CD4-positive, alpha-beta T cell (primary cell): ENCODE results near the gene MYO1E. TPM values are rescaled to one million over a fixed set of nuclear protein-coding genes. Genes with fewer than 3 reads are reported as not detected.

ENCODE experiments used
- ATAC-seq: fragments of 200-7000 bp; cut with Tn5 transposase; one replicate; pipeline ENCODE4 v1.10.0; 2022; ENCODE audit warnings: mild to moderate bottlenecking; ENCODE audit not compliant: poor library complexity
- CTCF ChIA-PET: fragments of 350-600 bp; sonication (Branson Sonifier 250); formaldehyde crosslinking; loops from one replicate; lab custom pipeline; 2021; ENCODE audit warnings: antibody characterized with exemption, inconsistent platforms; lab: Charles Lee
- POLR2A ChIA-PET: fragments of 350-600 bp; sonication (Branson Sonifier 250); formaldehyde crosslinking; loops from one replicate; lab custom pipeline; 2021; ENCODE audit warnings: antibody characterized with exemption, inconsistent platforms; lab: Charles Lee
- DNase-seq, 14 experiments: peaks; one replicate each; pipeline ENCODE4 v3.0.0-alpha.2; 2013 to 2020; ENCODE audit warnings: mixed read lengths in 2 of 14
- H3K27ac ChIP-seq, 2 donors: one replicate each; pipeline versions ENCODE4 v1.5.1 to v1.7.0; 2013; ENCODE audit warnings: low read length in 2 of 2, low read depth in 1 of 2, mild to moderate bottlenecking in 1 of 2
- H3K27me3 ChIP-seq, 2 experiments: 1 replicate in 1 of 2; 2 replicates in 1 of 2; pipeline versions ENCODE4 v1.6.1 to v1.7.0; 2013; ENCODE audit warnings: low read length in 2 of 2, control low read depth in 1 of 2, mild to moderate bottlenecking in 1 of 2, moderate library complexity in 1 of 2; ENCODE audit not compliant: insufficient read depth in 2 of 2, control insufficient read depth in 1 of 2
- H3K36me3 ChIP-seq: one replicate; pipeline ENCODE4 v1.6.1; 2013; ENCODE audit warnings: low read length, control low read depth; ENCODE audit not compliant: insufficient read depth
- H3K4me1 ChIP-seq: one replicate; pipeline ENCODE4 v1.6.1; 2013; ENCODE audit warnings: low read length, control low read depth; ENCODE audit not compliant: insufficient read depth
- H3K4me3 ChIP-seq: one replicate; pipeline ENCODE4 v1.5.1; 2013; ENCODE audit warnings: mild to moderate bottlenecking, low read length, moderate library complexity
- H3K9me3 ChIP-seq, 2 experiments: 1 replicate in 1 of 2; 2 replicates in 1 of 2; pipeline versions ENCODE4 v1.6.1 to v1.7.0; 2013; ENCODE audit warnings: low read length in 2 of 2, mild to moderate bottlenecking in 2 of 2, control low read depth in 1 of 2, moderate library complexity in 1 of 2; ENCODE audit not compliant: control insufficient read depth in 1 of 2, insufficient read depth in 1 of 2
- H3K27ac Mint-ChIP-seq: one replicate; pipeline ENCODE4 v1.8.0; 2020; ENCODE audit warnings: mixed read lengths
- H3K27me3 Mint-ChIP-seq: one replicate; pipeline ENCODE4 v1.8.0; 2021; ENCODE audit warnings: mixed read lengths
- H3K36me3 Mint-ChIP-seq: one replicate; pipeline ENCODE4 v1.8.0; 2021; ENCODE audit warnings: low read depth, mixed read lengths
- H3K4me1 Mint-ChIP-seq: one replicate; pipeline ENCODE4 v1.8.0; 2021; ENCODE audit warnings: low read depth, mixed read lengths
- H3K4me3 Mint-ChIP-seq: one replicate; pipeline ENCODE4 v1.8.0; 2020; ENCODE audit warnings: mild to moderate bottlenecking, mixed read lengths
- H3K9me3 Mint-ChIP-seq: one replicate; pipeline ENCODE4 v1.8.0; 2020; ENCODE audit warnings: mixed read lengths
- intact Hi-C, 2 experiments: fragments of 100-400 bp; cut with DNase I in 1 of 2; cut with micrococcal nuclease in 1 of 2; formaldehyde crosslinking; loops; one replicate each; pipeline versions ENCODE4 v1.15.1 to v1.9.0; 2023 to 2025; cut with DNase I, micrococcal nuclease
- polyA plus RNA-seq, 2 donors: library from polyadenylated mRNA; unstranded; fragments of 120-200 nt; gene quantifications; one replicate each; pipeline ENCODE4 v1.2.1, GENCODE V29; 2013
- total RNA-seq, 174 experiments: library from RNA in 2 of 174; stranded (reverse) in 2 of 174; gene quantifications; one replicate each; pipeline ENCODE4 v1.2.3 and lab custom pipeline; 2021 to 2026
- TF ChIP-seq, protein P1 (sequence below): fragments of 200-600 bp; IDR thresholded peaks from one replicate; pipeline ENCODE4 v1.8.0; 2022; ENCODE audit warnings: antibody characterized with exemption, mild to moderate bottlenecking

MYO1E gene
- total RNA-seq (under 1 TPM; 0.59 to 0.63 TPM), total RNA-seq (lab: John Stamatoyannopoulos, UW) (0.23 to 17.7 (median 1.8) reads per million in 172 experiments)
- 2.8 TPM for polyA plus RNA-seq (2013, experiment 1 of 2)
- polyA plus RNA-seq (2013, experiment 2 of 2), result 2.1 TPM

- peaks cover 25 to 35% of the 10 kb centered on the region in 2 experiments for H3K27me3 ChIP-seq
- Mint-ChIP-seq H3K4me1 (peaks cover 21% of the 10 kb centered on the region), H3K36me3 (no peaks in the 10 kb centered on the region), H3K9me3 (no peaks in the 10 kb centered on the region), H3K27ac (no peak within 1 kb of the TSS), H3K27me3 (peaks cover 61% of the 10 kb centered on the region), H3K4me3 (peak within 1 kb of the TSS; percentile 84)
- H3K36me3 ChIP-seq, result no peaks in the 10 kb centered on the region
- H3K4me3 ChIP-seq, result peak within 1 kb of the TSS; percentile 57
- DNase-seq (peak in 6 of 14 experiments; percentile 0 to 55 (median 4)), ATAC-seq (no peak)
- CTCF ChIA-PET, result no interaction called here
- H3K27ac ChIP-seq, result no peak within 1 kb of the TSS
- peaks cover 18% of the 10 kb centered on the region for H3K4me1 ChIP-seq
- TF ChIP-seq, protein P1, sequence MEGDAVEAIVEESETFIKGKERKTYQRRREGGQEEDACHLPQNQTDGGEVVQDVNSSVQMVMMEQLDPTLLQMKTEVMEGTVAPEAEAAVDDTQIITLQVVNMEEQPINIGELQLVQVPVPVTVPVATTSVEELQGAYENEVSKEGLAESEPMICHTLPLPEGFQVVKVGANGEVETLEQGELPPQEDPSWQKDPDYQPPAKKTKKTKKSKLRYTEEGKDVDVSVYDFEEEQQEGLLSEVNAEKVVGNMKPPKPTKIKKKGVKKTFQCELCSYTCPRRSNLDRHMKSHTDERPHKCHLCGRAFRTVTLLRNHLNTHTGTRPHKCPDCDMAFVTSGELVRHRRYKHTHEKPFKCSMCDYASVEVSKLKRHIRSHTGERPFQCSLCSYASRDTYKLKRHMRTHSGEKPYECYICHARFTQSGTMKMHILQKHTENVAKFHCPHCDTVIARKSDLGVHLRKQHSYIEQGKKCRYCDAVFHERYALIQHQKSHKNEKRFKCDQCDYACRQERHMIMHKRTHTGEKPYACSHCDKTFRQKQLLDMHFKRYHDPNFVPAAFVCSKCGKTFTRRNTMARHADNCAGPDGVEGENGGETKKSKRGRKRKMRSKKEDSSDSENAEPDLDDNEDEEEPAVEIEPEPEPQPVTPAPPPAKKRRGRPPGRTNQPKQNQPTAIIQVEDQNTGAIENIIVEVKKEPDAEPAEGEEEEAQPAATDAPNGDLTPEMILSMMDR, result no peak
- POLR2A ChIA-PET, result no interaction called here
- intact Hi-C loops, result no loop called here
- peaks cover 0 to 4% of the 10 kb centered on the region in 2 experiments for H3K9me3 ChIP-seq
Measured at GRCh38 chr15:59372352-59373211, at the start of gene MYO1E. Gene MYO1E, minus strand, starts transcription at chr15:59372871. Its CDS starts 371 bp downstream, at chr15:59372500.

- Histone ChIP-seq H3K9me3 (no peaks in the 10 kb centered on the region), H3K27me3 (peaks cover 0 to 3% of the 10 kb centered on the region in 2 experiments), H3K36me3 (no peaks in the 10 kb centered on the region), H3K4me1 (no peaks in the 10 kb centered on the region), H3K4me3 (no peak overlapping the region), H3K27ac (no peak overlapping the region)
- TF ChIP-seq, protein P1, result no peak
- Mint-ChIP-seq H3K4me3 (no peak overlapping the region), H3K36me3 (no peaks in the 10 kb centered on the region), H3K27ac (no peak overlapping the region), H3K27me3 (peaks cover 19% of the 10 kb centered on the region), H3K4me1 (no peaks in the 10 kb centered on the region), H3K9me3 (no peaks in the 10 kb centered on the region)
- DNase-seq (no peak), ATAC-seq (no peak)
- CTCF ChIA-PET, result no interaction called here
- intact Hi-C loops, result no loop called here
- POLR2A ChIA-PET, result no interaction called here
Measured at GRCh38 chr15:59420986-59421618, 48.4 kb upstream of the MYO1E start.

- Histone ChIP-seq H3K9me3 (no peaks in the 10 kb centered on the region), H3K27ac (no peak overlapping the region), H3K27me3 (peaks cover 0 to 5% of the 10 kb centered on the region in 2 experiments), H3K4me1 (no peaks in the 10 kb centered on the region), H3K4me3 (no peak overlapping the region), H3K36me3 (no peaks in the 10 kb centered on the region)
- peaks cover 19% of the 10 kb centered on the region for H3K27me3 Mint-ChIP-seq
- H3K27ac Mint-ChIP-seq, result no peak overlapping the region
- no peaks in the 10 kb centered on the region for H3K36me3 Mint-ChIP-seq
- POLR2A ChIA-PET, result no interaction called here
- TF ChIP-seq, protein P1, result no peak
- ATAC-seq (no peak), DNase-seq (peak in 1 of 14 experiments; percentile 27)
- intact Hi-C loops, result no loop called here
- CTCF ChIA-PET, result no interaction called here
- no peaks in the 10 kb centered on the region for H3K9me3 Mint-ChIP-seq
- no peak overlapping the region for H3K4me3 Mint-ChIP-seq
- no peaks in the 10 kb centered on the region for H3K4me1 Mint-ChIP-seq
Measured at GRCh38 chr15:59420108-59420507, 47.4 kb upstream of the MYO1E start.
